GM21515 (cell line): ENCODE data around the gene ORAI1.
"Not testable (repeated sequence)": the region's sequence is repeated elsewhere in the genome, so short reads cannot be mapped to it uniquely, and the experiment has no call there.

Experiments
- ATAC-seq: cut with Tn5 transposase; IDR thresholded peaks from one replicate; pipeline ENCODE4 v1.9.1; 2021; ENCODE audit not compliant: unreplicated experiment

The ORAI1 gene

GRCh38 chr12:121626087-121626852 is at the start of gene ORAI1:
Gene ORAI1, plus strand, starts transcription at chr12:121626530.
- ATAC-seq, result peak; percentile 69

GRCh38 chr12:121576851-121577391 is 49.4 kb upstream of the ORAI1 start:
- no peak for ATAC-seq

- no peak for ATAC-seq
These were observed 48.7 kb upstream of the ORAI1 start for GRCh38 chr12:121577443-121578180.

GRCh38 chr12:121578230-121579189 is 47.8 kb upstream of the ORAI1 start:
- ATAC-seq, result no peak

- no peak for ATAC-seq
These were observed 47.0 kb upstream of the ORAI1 start for GRCh38 chr12:121579190-121579791.

- no peak for ATAC-seq
These were observed 46.1 kb upstream of the ORAI1 start for GRCh38 chr12:121579981-121580868.

- no peak for ATAC-seq
These were observed 45.2 kb upstream of the ORAI1 start, which contains the start of gene KDM2B for GRCh38 chr12:121580959-121581685. Gene KDM2B, minus strand, starts transcription at chr12:121581023. Its CDS starts 112 bp downstream, at chr12:121580911.

GRCh38 chr12:121581686-121582429 is 44.5 kb upstream of the ORAI1 start:
- ATAC-seq, result no peak

- no peak for ATAC-seq
These were observed 43.6 kb upstream of the ORAI1 start for GRCh38 chr12:121582583-121583333.

GRCh38 chr12:121583334-121583661 is 43.0 kb upstream of the ORAI1 start:
- not testable (repeated sequence) for ATAC-seq

GRCh38 chr12:121584885-121585284 is 41.4 kb upstream of the ORAI1 start:
- ATAC-seq, result not testable (repeated sequence)

- ATAC-seq, result no peak
These were observed 35.7 kb upstream of the ORAI1 start for GRCh38 chr12:121590476-121591143.

GRCh38 chr12:121592320-121592719 is 34.0 kb upstream of the ORAI1 start:
- no peak for ATAC-seq

- no peak for ATAC-seq
These were observed 30.8 kb upstream of the ORAI1 start for GRCh38 chr12:121595520-121595919.

GRCh38 chr12:121596526-121596925 is 29.8 kb upstream of the ORAI1 start:
- no peak for ATAC-seq

- no peak for ATAC-seq
These were observed 25.5 kb upstream of the ORAI1 start for GRCh38 chr12:121600702-121601336.
